ENCODE measurements around the gene SYN1. TPM values are rescaled to one million over a fixed set of nuclear protein-coding genes. Genes with fewer than 3 reads are reported as not detected.

SYN1 gene
- total RNA-seq, 1 donor from 2014 or later = 0.44 TPM

- no peak for TF ChIP-seq CTCF (IDR thresholded peaks at IDR 0.05)
- intact Hi-C loops (cut with DNase I) = no loop called here
- Histone ChIP-seq H3K4me3 (no peak overlapping the region), H3K27ac (no peak overlapping the region), H3K9me3 (no peaks in the 10 kb centered on the region), H3K27me3 (ENCODE audit: low read depth) (no peaks in the 10 kb centered on the region), H3K4me1 (peaks cover 6% of the 10 kb centered on the region), H3K36me3 (no peaks in the 10 kb centered on the region)
- DNase-seq (no peak), ATAC-seq (no peak)
Observed at GRCh38 chrX:47586043-47586787, 33.4 kb downstream of the SYN1 start.

GRCh38 chrX:47585273-47585672 lies 34.4 kb downstream of the SYN1 start:
- Histone ChIP-seq H3K27me3 (ENCODE audit: low read depth) (no peaks in the 10 kb centered on the region), H3K4me3 (no peak overlapping the region), H3K27ac (no peak overlapping the region), H3K36me3 (no peaks in the 10 kb centered on the region), H3K9me3 (no peaks in the 10 kb centered on the region), H3K4me1 (peaks cover 8% of the 10 kb centered on the region)
- no peak for TF ChIP-seq CTCF (IDR thresholded peaks at IDR 0.05)
- DNase-seq (no peak), ATAC-seq (no peak)
- intact Hi-C loops (cut with DNase I) = no loop called here

- Histone ChIP-seq H3K36me3 (no peaks in the 10 kb centered on the region), H3K4me1 (peaks cover 8% of the 10 kb centered on the region), H3K27ac (no peak overlapping the region), H3K27me3 (ENCODE audit: low read depth) (no peaks in the 10 kb centered on the region), H3K9me3 (no peaks in the 10 kb centered on the region), H3K4me3 (no peak overlapping the region)
- no peak for TF ChIP-seq CTCF (IDR thresholded peaks at IDR 0.05)
- no peak for DNase-seq
- no peak for ATAC-seq
- intact Hi-C loops (cut with DNase I) = no loop called here
Observed at GRCh38 chrX:47584714-47585113, 34.9 kb downstream of the SYN1 start.

- TF ChIP-seq CTCF (IDR thresholded peaks at IDR 0.05) = no peak
- ATAC-seq = no peak
- Histone ChIP-seq H3K36me3 (no peaks in the 10 kb centered on the region), H3K4me3 (peak overlapping the region; percentile 54), H3K9me3 (no peaks in the 10 kb centered on the region), H3K27ac (no peak overlapping the region), H3K4me1 (peaks cover 19% of the 10 kb centered on the region), H3K27me3 (ENCODE audit: low read depth) (no peaks in the 10 kb centered on the region)
- intact Hi-C loops (cut with DNase I) = no loop called here
- DNase-seq = no peak
Observed at GRCh38 chrX:47583240-47583861, 36.3 kb downstream of the SYN1 start.

- Histone ChIP-seq H3K4me3 (peak within 1 kb of the TSS; percentile 54), H3K4me1 (peaks cover 21% of the 10 kb centered on the region), H3K27me3 (ENCODE audit: low read depth) (no peaks in the 10 kb centered on the region), H3K36me3 (no peaks in the 10 kb centered on the region), H3K9me3 (no peaks in the 10 kb centered on the region), H3K27ac (peak within 1 kb of the TSS; percentile 78)
- no peak for TF ChIP-seq CTCF (IDR thresholded peaks at IDR 0.05)
- DNase-seq (peak; percentile 90), ATAC-seq (peak; percentile 86 to 95)
- intact Hi-C loops (cut with DNase I) = no loop called here
Observed at GRCh38 chrX:47581731-47582647, 37.7 kb downstream of the SYN1 start, which contains the start of gene TIMP1. TSS of gene TIMP1 (plus strand) at chrX:47582436. CDS start at chrX:47583416, 980 bp downstream.
